Neural crest cell (in vitro differentiated cells): ENCODE data around the gene FANCL. TPM values are rescaled to one million over a fixed set of nuclear protein-coding genes. Genes with fewer than 3 reads are reported as not detected.
A peak's percentile ranks its signal among the peaks of the same experiment; 100 is the strongest.
"Not testable (repeated sequence)": the region's sequence is repeated elsewhere in the genome, so short reads cannot be mapped to it uniquely, and the experiment has no call there.

ENCODE experiments used
- DNase-seq: peaks from one replicate; pipeline ENCODE4 v3.0.0; 2021; ENCODE audit warnings: low read depth, mixed read lengths, low spot score
- H3K27ac Mint-ChIP-seq: one replicate; pipeline ENCODE4 v1.8.0; 2021; ENCODE audit warnings: mild to moderate bottlenecking, mixed read lengths; ENCODE audit not compliant: unreplicated experiment
- H3K27me3 Mint-ChIP-seq: 2 replicates; pipeline ENCODE4 v1.8.0; 2021; ENCODE audit warnings: low read depth, mild to moderate bottlenecking, mixed read lengths
- H3K36me3 Mint-ChIP-seq: 2 replicates; pipeline ENCODE4 v1.8.0; 2021; ENCODE audit warnings: low read depth, mild to moderate bottlenecking, mixed read lengths
- H3K4me1 Mint-ChIP-seq: 2 replicates; pipeline ENCODE4 v1.8.0; 2021; ENCODE audit warnings: mixed read lengths
- H3K4me3 Mint-ChIP-seq: one replicate; pipeline ENCODE4 v1.8.0; 2021; ENCODE audit warnings: mild to moderate bottlenecking, mixed read lengths
- H3K9me3 Mint-ChIP-seq: 2 replicates; pipeline ENCODE4 v1.8.0; 2021; ENCODE audit warnings: mixed read lengths
- total RNA-seq: library from RNA; stranded (reverse); gene quantifications from 2 replicates; pipeline ENCODE4 v1.2.1, GENCODE V29; 2021
- TF ChIP-seq, protein P1 (sequence below): fragments of 200-600 bp; sonication (generic); conservative IDR thresholded peaks from 2 replicates; pipeline ENCODE4 v1.5.0; 2021; ENCODE audit warnings: antibody characterized with exemption, mild to moderate bottlenecking

Gene FANCL
- total RNA-seq, 1 donor from 2014 or later = 43.4 TPM

DNA sequence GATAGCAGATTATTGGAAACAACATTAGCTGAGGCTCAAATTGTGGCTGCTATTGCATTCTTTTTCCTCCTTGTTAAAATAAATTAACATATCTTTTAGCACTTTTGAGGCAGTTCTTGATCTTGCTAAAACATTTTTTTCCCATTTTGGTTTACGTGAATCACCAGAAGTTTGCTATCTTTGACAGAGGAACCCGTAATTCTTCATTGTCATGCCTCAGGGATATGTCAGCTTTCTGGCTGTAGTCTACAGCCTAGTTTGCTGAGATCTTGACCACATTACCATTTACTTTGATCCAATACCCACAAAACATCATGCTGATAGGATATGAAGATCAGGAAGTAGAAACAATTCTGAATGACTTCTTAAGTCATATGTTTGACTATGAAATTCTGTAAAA lies 25.1 kb upstream of the FANCL start:
- Mint-ChIP-seq H3K36me3 (no peaks in the 10 kb centered on the region), H3K27me3 (no peaks in the 10 kb centered on the region), H3K4me3 (no peak overlapping the region), H3K9me3 (peaks cover 2% of the 10 kb centered on the region), H3K4me1 (peaks cover 5% of the 10 kb centered on the region), H3K27ac (no peak overlapping the region)
- TF ChIP-seq, protein P1, sequence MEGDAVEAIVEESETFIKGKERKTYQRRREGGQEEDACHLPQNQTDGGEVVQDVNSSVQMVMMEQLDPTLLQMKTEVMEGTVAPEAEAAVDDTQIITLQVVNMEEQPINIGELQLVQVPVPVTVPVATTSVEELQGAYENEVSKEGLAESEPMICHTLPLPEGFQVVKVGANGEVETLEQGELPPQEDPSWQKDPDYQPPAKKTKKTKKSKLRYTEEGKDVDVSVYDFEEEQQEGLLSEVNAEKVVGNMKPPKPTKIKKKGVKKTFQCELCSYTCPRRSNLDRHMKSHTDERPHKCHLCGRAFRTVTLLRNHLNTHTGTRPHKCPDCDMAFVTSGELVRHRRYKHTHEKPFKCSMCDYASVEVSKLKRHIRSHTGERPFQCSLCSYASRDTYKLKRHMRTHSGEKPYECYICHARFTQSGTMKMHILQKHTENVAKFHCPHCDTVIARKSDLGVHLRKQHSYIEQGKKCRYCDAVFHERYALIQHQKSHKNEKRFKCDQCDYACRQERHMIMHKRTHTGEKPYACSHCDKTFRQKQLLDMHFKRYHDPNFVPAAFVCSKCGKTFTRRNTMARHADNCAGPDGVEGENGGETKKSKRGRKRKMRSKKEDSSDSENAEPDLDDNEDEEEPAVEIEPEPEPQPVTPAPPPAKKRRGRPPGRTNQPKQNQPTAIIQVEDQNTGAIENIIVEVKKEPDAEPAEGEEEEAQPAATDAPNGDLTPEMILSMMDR = no peak
- no peak for DNase-seq

DNA sequence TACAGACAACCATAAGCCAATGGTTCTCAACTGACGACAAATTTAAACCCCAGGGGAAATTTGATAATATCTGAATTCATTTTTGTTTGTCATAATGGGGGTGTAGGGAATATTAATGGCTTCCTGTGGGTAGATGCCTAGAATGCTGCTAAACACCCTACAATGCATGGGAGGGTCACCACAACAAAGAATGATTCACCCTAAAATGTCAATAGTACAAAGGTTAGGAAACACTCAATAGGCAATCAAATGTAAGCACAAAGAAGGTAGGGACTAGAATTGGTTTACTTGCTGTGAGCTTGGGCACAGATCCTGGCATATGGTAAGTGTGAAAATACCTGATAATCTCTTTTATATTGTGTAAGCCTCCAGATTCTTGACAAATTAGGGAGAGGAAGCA lies 20.1 kb upstream of the FANCL start:
- Mint-ChIP-seq H3K27ac (peak overlapping the region; percentile 4), H3K27me3 (no peaks in the 10 kb centered on the region)
- TF ChIP-seq, protein P1 = no peak

DNA sequence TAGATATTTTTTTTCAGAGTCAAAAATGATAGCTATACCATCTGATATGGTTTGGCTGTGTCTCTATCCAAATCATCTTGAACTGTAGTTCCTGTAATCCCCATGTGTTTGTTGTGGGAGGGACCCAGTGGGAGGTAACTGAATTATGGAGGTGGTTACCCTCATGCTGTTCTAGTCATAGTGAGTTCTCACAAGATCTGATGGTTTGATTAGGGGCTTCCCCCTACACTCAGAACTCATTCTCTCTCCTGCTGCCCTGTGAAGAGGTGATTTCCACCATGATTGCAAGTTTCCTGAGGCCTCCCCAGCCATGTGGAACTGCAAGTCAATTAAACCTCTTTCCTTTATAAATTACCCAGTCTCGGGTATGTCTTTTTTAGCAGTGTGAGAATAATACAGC lies 17.3 kb upstream of the FANCL start:
- H3K27ac Mint-ChIP-seq, DNase-seq, H3K27me3 Mint-ChIP-seq, H3K36me3 Mint-ChIP-seq, H3K9me3 Mint-ChIP-seq, H3K4me1 Mint-ChIP-seq, H3K4me3 Mint-ChIP-seq: not testable (repeated sequence)

More for the DNA sequence above, 20.1 kb upstream of the FANCL start:
- H3K4me1 Mint-ChIP-seq = no peaks in the 10 kb centered on the region
- no peak for DNase-seq
- H3K9me3 Mint-ChIP-seq = peaks cover 6% of the 10 kb centered on the region
- H3K4me3 Mint-ChIP-seq = no peak overlapping the region
- H3K36me3 Mint-ChIP-seq = no peaks in the 10 kb centered on the region

DNA sequence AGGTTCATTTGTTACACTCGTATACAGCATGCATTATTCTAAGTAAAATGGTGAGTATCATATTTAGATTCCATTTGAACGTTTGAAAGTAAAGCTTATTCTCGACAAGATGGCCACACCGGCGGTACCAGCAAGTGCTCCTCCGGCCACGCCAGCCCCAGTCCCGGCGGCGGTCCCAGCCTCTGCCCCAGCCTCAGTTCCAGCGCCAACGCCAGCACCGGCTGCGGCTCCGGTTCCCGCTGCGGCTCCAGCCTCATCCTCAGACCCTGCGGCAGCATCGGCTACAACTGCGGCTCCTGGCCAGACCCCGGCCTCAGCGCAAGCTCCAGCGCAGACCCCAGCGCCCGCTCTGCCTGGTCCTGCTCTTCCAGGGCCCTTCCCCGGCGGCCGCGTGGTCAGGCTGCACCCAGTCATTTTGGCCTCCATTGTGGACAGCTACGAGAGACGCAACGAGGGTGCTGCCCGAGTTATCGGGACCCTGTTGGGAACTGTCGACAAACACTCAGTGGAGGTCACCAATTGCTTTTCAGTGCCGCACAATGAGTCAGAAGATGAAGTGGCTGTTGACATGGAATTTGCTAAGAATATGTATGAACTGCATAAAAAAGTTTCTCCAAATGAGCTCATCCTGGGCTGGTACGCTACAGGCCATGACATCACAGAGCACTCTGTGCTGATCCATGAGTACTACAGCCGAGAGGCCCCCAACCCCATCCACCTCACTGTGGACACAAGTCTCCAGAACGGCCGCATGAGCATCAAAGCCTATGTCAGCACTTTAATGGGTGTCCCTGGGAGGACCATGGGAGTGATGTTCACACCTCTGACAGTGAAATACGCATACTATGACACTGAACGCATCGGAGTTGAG lies 10.4 kb upstream of the FANCL start:
- not testable (repeated sequence) for H3K27me3 Mint-ChIP-seq, H3K4me1 Mint-ChIP-seq, H3K36me3 Mint-ChIP-seq, H3K4me3 Mint-ChIP-seq, H3K27ac Mint-ChIP-seq, DNase-seq, H3K9me3 Mint-ChIP-seq

DNA sequence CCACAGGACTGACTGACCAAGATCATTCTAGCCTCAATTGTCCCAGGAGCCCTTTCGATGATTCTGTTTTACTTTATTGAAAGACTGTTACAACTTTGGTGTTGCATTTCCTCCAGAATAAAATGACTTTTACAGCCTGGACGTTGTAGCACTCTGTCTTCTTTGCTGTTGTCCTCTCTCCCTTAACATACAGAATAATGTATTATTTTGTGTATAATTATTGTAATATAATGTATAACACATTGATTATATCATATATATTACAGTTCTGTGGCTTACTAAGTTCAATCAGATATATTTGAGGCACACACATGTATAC lies 380 bp upstream of the FANCL start:
- Mint-ChIP-seq H3K27ac (peak overlapping the region; percentile 100), H3K4me1 (peaks cover 36% of the 10 kb centered on the region), H3K4me3 (peak overlapping the region; percentile 98), H3K27me3 (no peaks in the 10 kb centered on the region), H3K36me3 (peaks cover 13% of the 10 kb centered on the region), H3K9me3 (peaks cover 5% of the 10 kb centered on the region)
- TF ChIP-seq, protein P1 = no peak
- DNase-seq = no peak

DNA sequence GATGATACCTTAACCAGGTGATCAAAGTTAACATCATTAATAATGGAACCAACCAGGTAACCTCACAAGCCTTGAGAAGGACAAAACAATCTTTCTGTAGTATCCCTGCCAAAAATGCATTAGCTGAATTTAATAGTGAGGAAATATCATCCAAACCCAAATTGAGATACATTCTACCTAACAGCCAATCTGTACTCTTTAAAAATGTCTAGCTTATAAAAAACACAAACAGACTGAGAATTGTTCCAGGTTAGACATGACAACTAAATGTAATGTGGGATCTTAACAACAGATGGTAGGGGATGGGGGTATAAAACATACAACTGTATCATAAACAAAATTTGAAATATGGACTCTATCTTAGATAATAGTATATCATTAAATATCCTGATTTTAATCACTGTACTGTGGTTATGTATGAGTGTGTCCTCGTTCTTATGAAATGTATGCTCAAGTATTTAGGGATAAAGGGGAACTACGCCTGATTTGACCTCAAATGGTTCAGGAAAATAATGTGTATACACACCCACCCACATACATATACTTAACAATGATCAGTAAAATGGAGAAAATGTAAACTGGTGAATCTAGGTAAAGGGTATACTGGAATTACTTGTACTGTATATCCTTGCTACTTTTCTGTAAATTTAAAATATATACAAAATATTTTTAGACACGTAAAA lies 1.7 kb downstream of the FANCL start:
- TF ChIP-seq, protein P1 = no peak
- Mint-ChIP-seq H3K27ac (no peak overlapping the region), H3K4me1 (peaks cover 41% of the 10 kb centered on the region), H3K27me3 (no peaks in the 10 kb centered on the region), H3K36me3 (peaks cover 26% of the 10 kb centered on the region), H3K9me3 (peaks cover 10% of the 10 kb centered on the region), H3K4me3 (peak overlapping the region; percentile 86)
- DNase-seq = no peak
